Ovary (tissue), 9 donors: Measurements from ENCODE around the gene ULBP3. TPM values are rescaled to one million over a fixed set of nuclear protein-coding genes. Genes with fewer than 3 reads are reported as not detected.

ENCODE experiments used
- DNase-seq, 5 donors: peaks; one replicate each; pipeline ENCODE4 v3.0.0-alpha.2; 2019 to 2020
- H3K27ac ChIP-seq, 2 donors: fragments of 200-600 bp; one replicate each; pipeline versions ENCODE4 v1.5.1 to v1.8.0; 2019 to 2022
- H3K27me3 ChIP-seq: fragments of 200-600 bp; one replicate; pipeline ENCODE4 v1.8.0; 2022
- H3K36me3 ChIP-seq: fragments of 200-600 bp; sonication (generic); one replicate; pipeline ENCODE4 v1.5.1; 2019
- H3K4me1 ChIP-seq: one replicate; pipeline ENCODE4 v1.8.1; 2013; ENCODE audit warnings: mild to moderate bottlenecking, moderate library complexity; ENCODE audit not compliant: insufficient read depth
- H3K4me3 ChIP-seq: fragments of 200-600 bp; sonication (generic); one replicate; pipeline ENCODE4 v1.5.1; 2017
- H3K9me3 ChIP-seq, 2 donors: fragments of 200-600 bp in 1 of 2; sonication (generic) in 1 of 2; one replicate each; pipeline versions ENCODE4 v1.5.1 to v1.8.1; 2013 to 2019; ENCODE audit warnings: mild to moderate bottlenecking in 1 of 2, moderate library complexity in 1 of 2
- EP300 ChIP-seq: sonication (generic); formaldehyde crosslinking; IDR thresholded peaks from one replicate; pipeline ENCODE4 v1.6.1; 2017; ENCODE audit warnings: antibody characterized with exemption
- POLR2A ChIP-seq: fragments of 450-650 bp; IDR thresholded peaks from one replicate; pipeline ENCODE4 v1.6.1; 2017; ENCODE audit warnings: antibody characterized with exemption, mild to moderate bottlenecking, moderate library complexity
- whole genome bisulfite sequencing, 3 donors: extraction: QIAGEN DNeasy Blood & Tissue Kit in 1 of 3; methylation state at CpG; one replicate each; pipeline versions ENCODE4 v1.1.5 to v1.1.7; 2013 to 2017; 5-methylcytosine and 5-hydroxymethylcytosine counted together
- intact Hi-C, 4 donors: fragments of 100-400 bp; cut with DNase I; formaldehyde crosslinking; loops; one replicate each; pipeline versions ENCODE4 v1.11.0 to v1.15.1; 2022 to 2023
- polyA plus RNA-seq, 2 donors: library from polyadenylated mRNA; stranded (reverse); fragments of 200-250 nt in 1 of 2; fragments of 350-450 nt in 1 of 2; fragmentation: Illumina TruSeq in 1 of 2; extraction: RNeasy Lipid Tissue Mini Kit (QIAGEN cat#74804) in 1 of 2; gene quantifications; one replicate each; pipeline ENCODE4 v1.2.3, GENCODE V29; 2013 to 2014
- total RNA-seq, 7 donors: library from RNA; depleted of rRNA in 2 of 7; stranded (reverse); fragments of >200 nt in 2 of 7; fragmentation: NEBNext Ultra II Directional in 3 of 7; extraction: Animal tissue kit (Norgen Biotek cat#: 25700) in 3 of 7; gene quantifications; one replicate each; pipeline versions ENCODE4 v1.1.0 to v1.2.4, GENCODE V29; 2016 to 2023
- TF ChIP-seq, protein P1 (sequence below), 3 donors: fragments of 450-650 bp in 2 of 3; fragments of 200-600 bp in 1 of 3; IDR thresholded peaks; one replicate each; pipeline versions ENCODE4 v1.5.1 to v1.8.0; 2016 to 2022; ENCODE audit warnings: antibody characterized with exemption in 3 of 3, mild to moderate bottlenecking in 1 of 3
- donor health status: DM: no; HTN: no; CAD: no; lungs with moderate emphysema.
- donor health status: DM: no; HTN: no; CAD: no.
- donor health status: Bipolar disorder and iron deficiency.
- donor health status: DM: yes; HTN: yes; CAD: no.
- donor health status: DM: no; HTN: no; CAD: no.
- donor health status: DM: yes; HTN: yes; CAD: no.

Gene ULBP3
- total and polyA plus RNA-seq, 9 donors: 0.66 to 2.5 (median 1.6) TPM; not detected in 2

GRCh38 chr6:150091476-150091875 is 22.6 kb upstream of the ULBP3 start:
- no peak overlapping the region for H3K27ac ChIP-seq
- H3K27me3 ChIP-seq: no peaks in the 10 kb centered on the region
- H3K36me3 ChIP-seq: no peaks in the 10 kb centered on the region
- DNase-seq: no peak
- no peaks in the 10 kb centered on the region for H3K9me3 ChIP-seq
- no peaks in the 10 kb centered on the region for H3K4me1 ChIP-seq
- TF ChIP-seq EP300 (no peak), POLR2A (no peak)
- TF ChIP-seq, protein P1, sequence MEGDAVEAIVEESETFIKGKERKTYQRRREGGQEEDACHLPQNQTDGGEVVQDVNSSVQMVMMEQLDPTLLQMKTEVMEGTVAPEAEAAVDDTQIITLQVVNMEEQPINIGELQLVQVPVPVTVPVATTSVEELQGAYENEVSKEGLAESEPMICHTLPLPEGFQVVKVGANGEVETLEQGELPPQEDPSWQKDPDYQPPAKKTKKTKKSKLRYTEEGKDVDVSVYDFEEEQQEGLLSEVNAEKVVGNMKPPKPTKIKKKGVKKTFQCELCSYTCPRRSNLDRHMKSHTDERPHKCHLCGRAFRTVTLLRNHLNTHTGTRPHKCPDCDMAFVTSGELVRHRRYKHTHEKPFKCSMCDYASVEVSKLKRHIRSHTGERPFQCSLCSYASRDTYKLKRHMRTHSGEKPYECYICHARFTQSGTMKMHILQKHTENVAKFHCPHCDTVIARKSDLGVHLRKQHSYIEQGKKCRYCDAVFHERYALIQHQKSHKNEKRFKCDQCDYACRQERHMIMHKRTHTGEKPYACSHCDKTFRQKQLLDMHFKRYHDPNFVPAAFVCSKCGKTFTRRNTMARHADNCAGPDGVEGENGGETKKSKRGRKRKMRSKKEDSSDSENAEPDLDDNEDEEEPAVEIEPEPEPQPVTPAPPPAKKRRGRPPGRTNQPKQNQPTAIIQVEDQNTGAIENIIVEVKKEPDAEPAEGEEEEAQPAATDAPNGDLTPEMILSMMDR (IDR thresholded peaks at IDR 0.05): no peak
- intact Hi-C loops: no loop called here
- WGBS, 3 donors: 59 to 68% (median 63%) methylated on average over 4 of the region's 4 CpGs
- no peak overlapping the region for H3K4me3 ChIP-seq

DNA sequence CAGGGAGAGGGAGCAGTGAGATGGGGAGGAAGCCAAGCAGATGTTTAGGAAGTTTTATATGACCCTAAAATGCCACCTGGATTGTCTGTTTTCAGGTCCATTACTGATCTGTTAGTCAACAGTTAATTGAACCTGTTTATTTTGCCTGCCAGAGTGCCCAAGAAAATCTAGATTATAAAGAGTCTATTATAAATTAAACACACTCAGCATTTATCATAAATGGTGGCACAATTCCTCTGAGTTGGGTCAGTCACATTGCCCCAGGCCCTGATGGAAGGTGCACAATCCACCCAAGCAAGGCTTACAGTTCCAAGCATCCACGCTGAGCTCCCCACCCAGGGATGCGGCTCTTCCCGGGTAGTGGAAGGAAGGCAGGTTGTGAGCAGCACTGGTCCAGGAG is 21.4 kb upstream of the ULBP3 start:
- DNase-seq: no peak
- Histone ChIP-seq H3K36me3 (no peaks in the 10 kb centered on the region), H3K4me1 (no peaks in the 10 kb centered on the region), H3K27me3 (no peaks in the 10 kb centered on the region), H3K27ac (no peak overlapping the region), H3K4me3 (no peak overlapping the region), H3K9me3 (no peaks in the 10 kb centered on the region)
- intact Hi-C loops: no loop called here
- 91 to 93% (median 92%) methylated on average over 3 of the region's 3 CpGs for WGBS, 3 donors
- TF ChIP-seq, protein P1 (IDR thresholded peaks at IDR 0.05): no peak
- TF ChIP-seq EP300 (no peak), POLR2A (no peak)

DNA sequence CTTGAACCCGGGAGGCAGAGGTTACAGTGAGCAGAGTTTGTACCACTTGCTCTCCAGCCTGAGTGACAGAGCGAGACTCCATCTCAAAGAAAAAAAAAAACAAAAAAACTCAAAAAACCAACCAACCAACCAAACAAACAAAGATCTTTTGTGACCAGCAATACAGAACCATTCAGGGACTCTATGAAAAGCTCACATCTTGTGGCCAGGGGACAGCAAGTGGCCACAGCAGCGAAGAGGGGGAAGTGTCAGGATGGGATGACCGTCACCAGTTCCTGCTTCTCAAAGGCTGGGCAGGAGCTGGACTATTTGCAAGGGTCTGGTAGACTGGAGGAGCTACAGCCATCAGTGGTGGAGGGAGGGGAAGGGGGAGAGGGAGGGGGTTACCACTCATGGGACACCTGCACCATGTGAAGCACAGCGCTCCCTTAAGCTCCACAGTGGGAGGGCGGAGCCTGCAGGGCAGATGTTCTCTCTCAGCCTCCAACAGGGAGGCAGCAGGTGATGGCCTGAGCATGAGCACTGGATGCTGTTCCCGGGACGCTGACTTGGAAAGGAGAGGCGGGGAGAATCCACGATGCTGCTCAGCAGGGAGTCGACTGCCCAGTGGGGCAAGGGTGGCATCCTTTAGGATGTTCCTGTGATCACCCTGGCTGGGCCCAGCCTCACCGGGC is 19.7 kb upstream of the ULBP3 start:
- DNase-seq: no peak
- intact Hi-C loops: loop anchor here in 2 of 4 donors (10.0 kb wide), 2 partner anchors 246 to 306 kb away; no protein-coding TSS in a partner anchor
- no peak for TF ChIP-seq EP300
- TF ChIP-seq, protein P1 (IDR thresholded peaks at IDR 0.05): no peak
- no peak for TF ChIP-seq POLR2A
- no peak overlapping the region for H3K4me3 ChIP-seq
- H3K9me3 ChIP-seq: no peaks in the 10 kb centered on the region
- H3K4me1 ChIP-seq: no peaks in the 10 kb centered on the region
- H3K27ac ChIP-seq: no peak overlapping the region
- no peaks in the 10 kb centered on the region for H3K27me3 ChIP-seq
- no peaks in the 10 kb centered on the region for H3K36me3 ChIP-seq
- 80 to 87% (median 81%) methylated on average over 10 to 12 of the region's 12 CpGs for WGBS, 3 donors

- H3K27me3 ChIP-seq: no peaks in the 10 kb centered on the region
- no peaks in the 10 kb centered on the region for H3K4me1 ChIP-seq
- H3K36me3 ChIP-seq: no peaks in the 10 kb centered on the region
- TF ChIP-seq POLR2A (no peak), EP300 (no peak)
- TF ChIP-seq, protein P1 (IDR thresholded peaks at IDR 0.05): no peak
- no peak for DNase-seq
- H3K27ac ChIP-seq: no peak overlapping the region
- H3K9me3 ChIP-seq: no peaks in the 10 kb centered on the region
- intact Hi-C loops: loop anchor here in 2 of 4 donors (10.0 kb wide), 2 partner anchors 247 to 307 kb away; no protein-coding TSS in a partner anchor
- WGBS, 3 donors: 89 to 97% (median 90%) methylated on average over 1 of the region's 1 CpG
- H3K4me3 ChIP-seq: no peak overlapping the region
Observed at GRCh38 chr6:150087336-150087735, 18.4 kb upstream of the ULBP3 start.
